Measurements from ENCODE around the gene GRPR.
"Not testable (repeated sequence)": the region's sequence is repeated elsewhere in the genome, so short reads cannot be mapped to it uniquely, and the experiment has no call there.

The GRPR gene

GRCh38 chrX:16143968-16144367, 20.6 kb downstream of the GRPR start:
- DNase-seq (ENCODE audit: low spot score), result no peak

GRCh38 chrX:16144420-16144819, 21.1 kb downstream of the GRPR start:
- no peak for TF ChIP-seq CTCF (IDR thresholded peaks at IDR 0.05; ENCODE audit: extremely low read depth, missing control alignments)
- no peak for DNase-seq (ENCODE audit: low spot score)

More at GRCh38 chrX:16143968-16144367, 20.6 kb downstream of the GRPR start:
- TF ChIP-seq CTCF (IDR thresholded peaks at IDR 0.05; ENCODE audit: extremely low read depth, missing control alignments), result no peak

GRCh38 chrX:16145093-16145492, 21.7 kb downstream of the GRPR start:
- not testable (repeated sequence) for DNase-seq (ENCODE audit: low spot score)

- DNase-seq (ENCODE audit: low spot score), result no peak
- TF ChIP-seq CTCF (IDR thresholded peaks at IDR 0.05; ENCODE audit: extremely low read depth, missing control alignments), result no peak
Observed at GRCh38 chrX:16145656-16146055, 22.3 kb downstream of the GRPR start.

- no peak for DNase-seq (ENCODE audit: low spot score)
- no peak for TF ChIP-seq CTCF (IDR thresholded peaks at IDR 0.05; ENCODE audit: extremely low read depth, missing control alignments)
Observed at GRCh38 chrX:16148896-16149295, 25.5 kb downstream of the GRPR start.

GRCh38 chrX:16155581-16156096, 32.3 kb downstream of the GRPR start:
- no peak for TF ChIP-seq CTCF (IDR thresholded peaks at IDR 0.05; ENCODE audit: extremely low read depth, missing control alignments)
- DNase-seq (ENCODE audit: low spot score), result no peak

GRCh38 chrX:16156692-16157331, 33.4 kb downstream of the GRPR start:
- no peak for TF ChIP-seq CTCF (IDR thresholded peaks at IDR 0.05; ENCODE audit: extremely low read depth, missing control alignments)
- DNase-seq (ENCODE audit: low spot score), result no peak

GRCh38 chrX:16160729-16161128, 37.4 kb downstream of the GRPR start:
- TF ChIP-seq CTCF (IDR thresholded peaks at IDR 0.05; ENCODE audit: extremely low read depth, missing control alignments), result no peak
- no peak for DNase-seq (ENCODE audit: low spot score)

- not testable (repeated sequence) for DNase-seq (ENCODE audit: low spot score)
Observed at GRCh38 chrX:16161173-16161572, 37.8 kb downstream of the GRPR start.

Measured in GM20000 (cell line).